Fibroblast of mammary gland (primary cell): ENCODE results near the gene PLEKHA1.
A peak's percentile ranks its signal among the peaks of the same experiment; 100 is the strongest.

Experiments
- DNase-seq: peaks from one replicate; pipeline ENCODE4 v3.0.0-alpha.2; 2010; ENCODE audit warnings: low read depth
- H3K4me3 ChIP-seq: 2 replicates; pipeline ENCODE4 v1.5.1; 2011; ENCODE audit warnings: low read depth, mild to moderate bottlenecking, low read length, moderate library complexity; ENCODE audit not compliant: control insufficient read depth
- CTCF ChIP-seq: conservative IDR thresholded peaks from 2 replicates; pipeline ENCODE4 v1.5.1; 2011; ENCODE audit warnings: low read depth, low read length, inconsistent platforms; ENCODE audit not compliant: control insufficient read depth, insufficient read depth

Gene PLEKHA1

GRCh38 chr10:122407375-122408125 lies 33.0 kb downstream of the PLEKHA1 start:
- H3K4me3 ChIP-seq: no peak overlapping the region
- TF ChIP-seq CTCF: no peak
- DNase-seq: peak; percentile 90

GRCh38 chr10:122413327-122413726 lies 38.8 kb downstream of the PLEKHA1 start:
- no peak overlapping the region for H3K4me3 ChIP-seq
- TF ChIP-seq CTCF: no peak

DNA sequence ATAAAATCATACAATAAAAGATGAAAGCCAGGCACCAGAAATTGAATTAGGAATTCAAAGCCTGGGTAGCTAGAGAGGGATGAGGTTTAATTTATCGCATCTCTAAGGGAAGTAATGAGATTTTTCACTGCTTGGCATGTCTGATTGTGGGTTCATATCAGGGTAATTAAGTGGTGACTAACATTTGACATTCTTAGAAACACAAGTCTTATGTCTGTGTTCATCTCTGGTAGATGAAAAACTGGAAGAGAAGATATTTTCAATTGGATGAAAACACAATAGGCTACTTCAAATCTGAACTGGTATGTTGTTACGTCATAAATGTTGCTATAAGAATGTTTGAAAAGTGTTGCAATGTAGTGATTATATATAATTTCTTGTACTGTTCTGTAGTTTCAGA lies 43.2 kb downstream of the PLEKHA1 start:
- peak; percentile 42 for DNase-seq
- H3K4me3 ChIP-seq: no peak overlapping the region

More at GRCh38 chr10:122413327-122413726, 38.8 kb downstream of the PLEKHA1 start:
- DNase-seq: no peak

DNA sequence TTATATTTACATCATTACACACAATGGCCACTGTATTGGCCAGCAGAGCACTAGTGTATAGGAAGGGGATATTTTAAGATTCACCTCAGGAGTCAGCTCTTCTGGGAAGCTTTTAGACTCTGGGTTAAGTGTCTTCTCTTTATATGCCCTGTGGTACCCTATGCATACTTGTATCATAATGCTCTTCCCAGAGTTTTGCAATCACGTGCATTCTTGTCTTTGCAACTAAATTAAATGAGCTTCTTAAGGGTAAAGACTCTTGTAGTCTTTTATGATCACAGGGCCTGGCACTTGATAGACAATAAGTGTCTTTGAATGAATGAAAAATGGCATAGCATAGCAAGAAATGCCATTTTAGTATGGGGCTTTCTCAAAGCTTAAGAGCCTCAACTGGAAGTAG lies 44.5 kb downstream of the PLEKHA1 start:
- TF ChIP-seq CTCF: no peak
- no peak overlapping the region for H3K4me3 ChIP-seq
- peak; percentile 25 for DNase-seq

More for the DNA sequence above, 43.2 kb downstream of the PLEKHA1 start:
- no peak for TF ChIP-seq CTCF

GRCh38 chr10:122419876-122420623 lies 45.5 kb downstream of the PLEKHA1 start:
- H3K4me3 ChIP-seq: no peak overlapping the region
- no peak for TF ChIP-seq CTCF
- DNase-seq: peak; percentile 96

DNA sequence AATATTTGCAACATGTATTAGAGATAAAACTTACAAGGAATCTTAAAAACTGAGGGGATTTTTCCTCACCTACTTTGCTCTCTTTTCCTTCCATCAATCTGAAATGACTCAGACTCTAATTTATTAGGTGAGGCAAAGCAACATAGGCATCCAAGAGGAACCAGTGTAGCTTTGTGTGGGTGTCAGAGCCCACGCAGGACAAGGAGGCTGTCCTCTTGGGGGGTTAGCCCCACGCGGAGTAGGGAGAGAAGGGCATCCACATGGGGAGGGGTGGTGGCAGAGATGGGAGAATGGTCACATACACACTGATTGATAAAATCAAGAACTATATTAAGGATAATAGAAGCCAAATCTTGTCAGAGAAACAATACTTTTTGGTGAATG lies 46.1 kb downstream of the PLEKHA1 start:
- H3K4me3 ChIP-seq: no peak overlapping the region
- DNase-seq: peak; percentile 47
- no peak for TF ChIP-seq CTCF
